ENCODE results near the gene KRT79. TPM values are rescaled to one million over a fixed set of nuclear protein-coding genes. Genes with fewer than 3 reads are reported as not detected.

KRT79 gene
- total RNA-seq, 6 experiments from 2014 or later = not detected

DNA sequence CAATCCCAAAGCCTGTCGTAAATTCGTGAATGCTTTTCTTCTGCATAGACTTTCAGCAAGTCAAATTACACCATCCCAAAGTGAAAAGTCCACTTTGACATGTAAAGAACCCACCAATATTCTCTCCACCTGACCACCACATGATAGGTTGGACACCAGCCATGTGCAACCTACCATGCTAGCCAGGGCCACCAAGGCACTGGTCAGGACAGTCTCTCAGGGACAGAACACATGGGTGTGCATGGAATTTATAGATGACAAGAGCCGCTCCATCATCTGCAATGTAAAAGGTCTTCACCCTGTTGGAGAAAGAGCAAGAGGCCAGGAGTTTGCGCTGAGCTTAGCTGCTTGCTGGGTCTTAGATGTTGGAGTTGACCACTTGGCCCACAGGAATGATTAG is 51.6 kb downstream of the KRT79 start:
- ATAC-seq (no peak), DNase-seq (no peak)
- Histone ChIP-seq H3K4me1 (no peaks in the 10 kb centered on the region), H3K27me3 (no peaks in the 10 kb centered on the region), H3K9me3 (no peaks in the 10 kb centered on the region), H3K27ac (no peak overlapping the region), H3K36me3 (no peaks in the 10 kb centered on the region), H3K4me3 (no peak overlapping the region)
- 79% methylated on average over 4 of the region's 4 CpGs for WGBS (ENCODE audit: insufficient coverage, low coverage, low lambda C conversion rate, missing lambda C conversion rate)
- intact Hi-C loops (cut with DNase I) = no loop called here
- TF ChIP-seq POLR2A (IDR thresholded peaks at IDR 0.05) = no peak
- TF ChIP-seq, protein P1, sequence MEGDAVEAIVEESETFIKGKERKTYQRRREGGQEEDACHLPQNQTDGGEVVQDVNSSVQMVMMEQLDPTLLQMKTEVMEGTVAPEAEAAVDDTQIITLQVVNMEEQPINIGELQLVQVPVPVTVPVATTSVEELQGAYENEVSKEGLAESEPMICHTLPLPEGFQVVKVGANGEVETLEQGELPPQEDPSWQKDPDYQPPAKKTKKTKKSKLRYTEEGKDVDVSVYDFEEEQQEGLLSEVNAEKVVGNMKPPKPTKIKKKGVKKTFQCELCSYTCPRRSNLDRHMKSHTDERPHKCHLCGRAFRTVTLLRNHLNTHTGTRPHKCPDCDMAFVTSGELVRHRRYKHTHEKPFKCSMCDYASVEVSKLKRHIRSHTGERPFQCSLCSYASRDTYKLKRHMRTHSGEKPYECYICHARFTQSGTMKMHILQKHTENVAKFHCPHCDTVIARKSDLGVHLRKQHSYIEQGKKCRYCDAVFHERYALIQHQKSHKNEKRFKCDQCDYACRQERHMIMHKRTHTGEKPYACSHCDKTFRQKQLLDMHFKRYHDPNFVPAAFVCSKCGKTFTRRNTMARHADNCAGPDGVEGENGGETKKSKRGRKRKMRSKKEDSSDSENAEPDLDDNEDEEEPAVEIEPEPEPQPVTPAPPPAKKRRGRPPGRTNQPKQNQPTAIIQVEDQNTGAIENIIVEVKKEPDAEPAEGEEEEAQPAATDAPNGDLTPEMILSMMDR (IDR thresholded peaks at IDR 0.05) = no peak

DNA sequence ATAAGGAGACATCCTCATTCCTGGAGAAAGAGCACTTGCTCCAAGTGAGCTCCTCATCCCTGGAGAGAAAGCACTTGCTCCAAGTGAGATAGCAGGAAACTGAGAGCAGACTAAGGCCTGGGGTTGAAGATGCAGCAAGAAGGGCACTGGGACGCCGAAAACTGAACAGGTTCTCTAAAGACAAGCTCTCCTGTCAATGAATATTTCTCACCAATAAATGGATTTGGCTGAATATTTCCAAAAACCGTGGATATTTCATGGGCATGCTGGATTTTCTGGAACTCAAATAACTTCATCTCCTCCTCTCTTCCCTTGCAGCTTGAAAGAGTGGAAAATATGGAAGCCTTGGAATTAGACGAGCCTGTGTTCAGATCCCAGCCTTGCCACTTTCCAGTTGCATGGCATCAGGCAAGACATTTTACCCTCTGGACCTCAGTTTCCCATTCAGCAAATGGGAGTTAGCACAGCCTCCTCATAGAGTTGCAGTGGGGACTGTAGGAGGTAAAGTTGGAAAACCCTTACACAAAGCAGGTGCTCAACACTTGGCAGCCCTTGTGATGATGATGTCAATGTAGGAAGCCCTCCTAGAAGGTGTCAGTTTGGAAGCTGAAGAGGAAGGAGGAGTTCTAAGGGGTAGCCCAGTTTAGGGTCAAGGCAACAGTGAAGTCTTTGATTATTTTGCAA is 52.6 kb downstream of the KRT79 start:
- Histone ChIP-seq H3K4me3 (no peak overlapping the region), H3K27me3 (no peaks in the 10 kb centered on the region), H3K36me3 (no peaks in the 10 kb centered on the region), H3K27ac (no peak overlapping the region), H3K9me3 (no peaks in the 10 kb centered on the region), H3K4me1 (no peaks in the 10 kb centered on the region)
- DNase-seq (no peak), ATAC-seq (no peak)
- intact Hi-C loops (cut with DNase I) = no loop called here
- WGBS (ENCODE audit: insufficient coverage, low coverage, low lambda C conversion rate, missing lambda C conversion rate) = 20% methylated on average over 4 of the region's 4 CpGs
- TF ChIP-seq, protein P1 (IDR thresholded peaks at IDR 0.05) = no peak

DNA sequence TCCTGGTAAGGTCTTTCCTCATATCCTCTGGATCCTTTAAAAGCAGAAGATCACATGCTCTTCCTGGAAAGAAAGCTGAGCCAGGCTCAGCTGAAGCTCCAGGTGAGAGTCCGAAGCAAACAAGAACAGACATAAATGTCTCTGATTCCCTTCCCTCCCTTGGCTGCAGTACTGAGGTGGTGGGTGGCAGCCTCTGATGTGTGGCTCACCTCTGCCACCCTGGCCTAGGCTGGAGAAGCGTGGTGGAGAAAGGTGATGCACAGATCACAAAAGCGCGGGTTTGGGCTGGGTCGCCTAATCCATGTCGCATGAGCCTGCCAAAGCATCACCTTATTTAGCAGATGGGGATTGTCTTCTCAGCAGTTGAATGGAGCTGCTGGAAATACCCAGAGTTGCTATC is 54.2 kb downstream of the KRT79 start:
- WGBS (ENCODE audit: insufficient coverage, low coverage, low lambda C conversion rate, missing lambda C conversion rate) = 83% methylated on average over 1 of the region's 6 CpGs
- Histone ChIP-seq H3K27ac (no peak overlapping the region), H3K27me3 (no peaks in the 10 kb centered on the region), H3K4me1 (no peaks in the 10 kb centered on the region), H3K36me3 (no peaks in the 10 kb centered on the region), H3K9me3 (no peaks in the 10 kb centered on the region), H3K4me3 (no peak overlapping the region)
- DNase-seq = no peak
- TF ChIP-seq, protein P1 (IDR thresholded peaks at IDR 0.05) = no peak
- no peak for ATAC-seq
- intact Hi-C loops (cut with DNase I) = no loop called here

DNA sequence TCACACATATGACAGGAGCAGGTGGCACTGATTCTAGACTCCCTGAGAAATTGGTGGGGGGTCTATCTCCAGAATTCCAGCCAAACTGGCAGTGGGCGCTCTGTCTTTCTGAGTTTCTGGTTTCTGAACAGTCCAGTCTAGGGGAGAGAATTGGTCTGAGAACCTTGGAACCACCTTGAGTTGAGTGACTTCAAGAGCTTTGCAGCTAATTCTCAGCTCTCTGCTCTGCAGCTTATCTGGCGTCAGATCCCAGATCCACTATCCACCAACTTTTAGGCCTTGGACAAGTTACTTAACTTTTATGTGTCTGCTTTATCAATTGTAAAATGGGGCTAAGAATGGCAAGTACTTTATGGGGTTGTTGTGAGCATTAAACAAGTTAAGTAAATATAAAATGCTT is 55.3 kb downstream of the KRT79 start:
- Histone ChIP-seq H3K36me3 (no peaks in the 10 kb centered on the region), H3K4me1 (no peaks in the 10 kb centered on the region), H3K9me3 (no peaks in the 10 kb centered on the region), H3K27me3 (no peaks in the 10 kb centered on the region), H3K27ac (no peak overlapping the region), H3K4me3 (no peak overlapping the region)
- whole genome bisulfite sequencing (ENCODE audit: insufficient coverage, low coverage, low lambda C conversion rate, missing lambda C conversion rate) = 67% methylated on average over 1 of the region's 2 CpGs
- DNase-seq (no peak), ATAC-seq (no peak)
- TF ChIP-seq POLR2A (IDR thresholded peaks at IDR 0.05) = no peak
- intact Hi-C loops (cut with DNase I) = no loop called here

DNA sequence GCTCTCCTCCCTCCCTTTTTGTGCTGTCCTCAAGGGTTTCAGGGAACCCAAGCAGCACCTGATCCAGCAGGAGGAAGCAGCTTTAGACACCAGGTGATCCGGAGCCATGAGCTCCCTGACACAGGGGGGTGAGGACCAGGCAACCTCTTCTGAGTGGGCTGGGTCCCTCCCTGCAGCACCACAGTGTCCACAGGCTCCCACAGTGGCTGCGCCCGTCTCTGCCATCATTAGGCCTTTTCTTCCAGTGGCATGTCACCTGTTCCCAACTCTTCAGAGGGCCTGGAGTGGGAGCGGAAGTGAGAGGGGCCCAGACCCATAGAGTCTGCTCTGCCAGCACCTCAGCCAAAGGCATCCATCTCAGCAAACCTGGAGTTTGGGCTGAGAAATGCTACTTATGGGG is 56.5 kb downstream of the KRT79 start:
- H3K4me3 ChIP-seq = no peak overlapping the region
- intact Hi-C loops (cut with DNase I) = no loop called here
- no peak for TF ChIP-seq POLR2A (IDR thresholded peaks at IDR 0.05)
- TF ChIP-seq, protein P1 (IDR thresholded peaks at IDR 0.05) = no peak
- DNase-seq (no peak), ATAC-seq (no peak)
- H3K9me3 ChIP-seq = no peaks in the 10 kb centered on the region
- WGBS (ENCODE audit: insufficient coverage, low coverage, low lambda C conversion rate, missing lambda C conversion rate) = 73% methylated on average over 2 of the region's 4 CpGs
- H3K27ac ChIP-seq = no peak overlapping the region
- H3K4me1 ChIP-seq = no peaks in the 10 kb centered on the region
- no peaks in the 10 kb centered on the region for H3K36me3 ChIP-seq
- no peaks in the 10 kb centered on the region for H3K27me3 ChIP-seq
